A549 (cell line): ENCODE measurements around the gene EGFL7.

Experiments
- BHLHE40 ChIP-seq: IDR thresholded peaks from 2 replicates; pipeline ENCODE4 v1.6.1; 2012; ENCODE audit warnings: low read depth, low read length, inconsistent platforms
- CBX8 ChIP-seq: fragments of 200-600 bp; sonication (generic); IDR thresholded peaks from 2 replicates; pipeline ENCODE4 v1.6.1; 2016

- TF ChIP-seq CBX8 = no peak
- no peak for TF ChIP-seq BHLHE40
Measured at GRCh38 chr9:136640171-136641111, 22.3 kb upstream of the EGFL7 start.
